Stimulated activated CD4-positive, alpha-beta T cell treated with anti-CD3 and anti-CD28 coated beads, Interleukin-2, amount 100 ng/mL, for 48 hours (primary cell): ENCODE results near the gene AMOTL2.

Experiments used
- DNase-seq, 2 donors: peaks; one replicate each; pipeline ENCODE4 v3.0.0-alpha.2; 2020

Gene AMOTL2

GRCh38 chr3:134351427-134351826 lies 22.8 kb downstream of the AMOTL2 start:
- no peak for DNase-seq

- no peak for DNase-seq
These were observed 23.4 kb downstream of the AMOTL2 start for GRCh38 chr3:134350861-134351311.

GRCh38 chr3:134350266-134350665 lies 24.0 kb downstream of the AMOTL2 start:
- DNase-seq, result no peak

DNA sequence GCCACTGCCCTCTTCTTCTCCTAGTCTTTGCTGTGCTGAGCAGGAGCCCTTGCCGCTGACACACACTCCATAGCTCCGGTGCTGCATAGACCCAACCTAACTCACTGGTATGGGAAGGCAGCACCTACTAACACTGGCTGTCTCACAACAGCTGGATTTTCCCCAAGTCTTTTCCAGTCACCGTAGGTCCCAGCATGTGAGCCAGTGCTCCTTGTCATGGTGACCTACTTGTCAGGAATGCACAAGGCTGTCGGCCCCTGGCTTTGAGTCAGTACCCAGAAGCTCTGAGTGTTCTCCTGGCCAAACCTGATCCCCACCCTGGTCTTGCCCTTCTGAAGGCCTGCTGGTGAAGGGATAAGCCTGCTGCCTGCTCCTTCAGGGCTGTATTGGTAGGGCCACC lies 25.7 kb downstream of the AMOTL2 start:
- DNase-seq, result no peak

DNA sequence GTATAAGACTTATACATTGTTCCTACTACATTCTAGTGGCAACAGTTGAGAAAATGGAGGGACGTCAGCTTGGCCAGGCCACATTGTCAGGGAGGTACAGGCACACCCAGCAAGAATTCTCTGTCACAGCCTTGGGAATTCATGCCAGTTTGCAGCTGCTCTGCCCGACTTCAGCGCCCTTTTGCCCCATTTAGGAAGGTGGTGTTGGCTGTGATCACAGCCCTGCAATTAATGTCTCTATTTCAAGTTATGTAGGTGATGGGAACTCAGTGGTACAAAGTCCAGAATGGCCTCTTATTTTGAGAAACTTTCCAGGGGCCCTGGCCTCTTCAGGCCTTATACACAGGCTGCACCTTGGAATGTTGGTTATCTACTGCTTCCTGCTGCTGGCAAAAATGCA lies 26.7 kb downstream of the AMOTL2 start:
- no peak for DNase-seq

- no peak for DNase-seq
These were observed 27.5 kb downstream of the AMOTL2 start for GRCh38 chr3:134346744-134347143.

DNA sequence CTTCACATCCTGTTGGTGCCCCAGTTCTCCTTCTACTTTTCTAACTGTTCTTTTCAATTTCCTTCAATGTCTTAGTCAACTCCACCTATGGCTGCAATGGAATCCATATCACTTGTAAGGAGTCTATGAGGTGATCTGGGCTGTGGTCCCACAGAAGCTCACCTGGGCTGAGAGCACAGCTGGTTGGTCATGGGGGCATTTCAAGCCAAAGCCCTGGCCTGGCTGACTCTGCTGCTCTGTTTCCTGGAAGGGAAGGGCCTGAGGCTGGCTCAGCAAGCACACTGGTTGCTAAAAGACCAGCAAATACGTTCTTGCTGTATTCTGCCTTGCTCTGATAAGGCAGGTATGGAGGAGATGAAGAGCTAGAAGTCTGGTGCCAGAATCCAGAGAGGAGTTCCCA lies 29.0 kb downstream of the AMOTL2 start:
- DNase-seq, result no peak

GRCh38 chr3:134344560-134344959 lies 29.7 kb downstream of the AMOTL2 start:
- DNase-seq, result no peak

DNA sequence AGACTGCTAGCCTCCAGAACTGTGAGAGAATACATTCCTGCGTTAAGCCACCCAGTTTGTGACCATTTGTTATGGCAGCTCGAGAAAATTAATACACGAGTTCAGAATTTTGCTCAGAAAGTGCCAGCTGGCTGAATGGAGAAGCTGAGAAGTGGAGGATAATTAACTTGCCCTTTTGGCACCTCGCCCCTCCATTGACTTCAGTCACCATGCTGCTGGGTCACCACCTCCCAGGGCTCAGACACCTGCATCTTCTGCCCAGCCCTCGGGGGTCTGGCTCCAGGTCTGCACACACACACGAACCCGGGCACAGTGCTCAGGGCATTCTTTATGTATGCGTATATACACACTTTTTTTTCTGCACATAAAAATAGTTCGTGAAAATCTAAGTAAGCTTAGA lies 32.0 kb downstream of the AMOTL2 start:
- DNase-seq, result no peak

DNA sequence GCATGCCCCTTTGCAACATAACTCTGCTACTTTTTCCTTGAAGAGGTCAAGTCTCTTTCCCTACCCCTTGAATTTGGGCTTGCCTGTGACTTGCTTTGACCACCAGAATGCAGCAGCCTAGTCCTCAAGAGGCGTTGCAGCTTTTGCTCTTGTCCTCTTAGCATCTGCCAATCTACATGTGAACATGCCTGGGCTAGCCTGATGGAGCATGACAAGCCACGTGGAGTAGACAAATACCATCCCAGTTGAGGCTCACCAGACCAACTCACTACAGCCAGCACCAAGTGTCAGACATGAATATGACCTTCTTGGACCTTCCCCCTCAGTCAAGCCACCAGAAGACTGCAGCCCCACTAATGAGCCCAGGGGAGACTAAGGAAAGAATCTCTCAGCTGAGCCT lies 32.9 kb downstream of the AMOTL2 start:
- DNase-seq, result no peak

- DNase-seq, result no peak
These were observed 33.3 kb downstream of the AMOTL2 start for GRCh38 chr3:134340982-134341365.

DNA sequence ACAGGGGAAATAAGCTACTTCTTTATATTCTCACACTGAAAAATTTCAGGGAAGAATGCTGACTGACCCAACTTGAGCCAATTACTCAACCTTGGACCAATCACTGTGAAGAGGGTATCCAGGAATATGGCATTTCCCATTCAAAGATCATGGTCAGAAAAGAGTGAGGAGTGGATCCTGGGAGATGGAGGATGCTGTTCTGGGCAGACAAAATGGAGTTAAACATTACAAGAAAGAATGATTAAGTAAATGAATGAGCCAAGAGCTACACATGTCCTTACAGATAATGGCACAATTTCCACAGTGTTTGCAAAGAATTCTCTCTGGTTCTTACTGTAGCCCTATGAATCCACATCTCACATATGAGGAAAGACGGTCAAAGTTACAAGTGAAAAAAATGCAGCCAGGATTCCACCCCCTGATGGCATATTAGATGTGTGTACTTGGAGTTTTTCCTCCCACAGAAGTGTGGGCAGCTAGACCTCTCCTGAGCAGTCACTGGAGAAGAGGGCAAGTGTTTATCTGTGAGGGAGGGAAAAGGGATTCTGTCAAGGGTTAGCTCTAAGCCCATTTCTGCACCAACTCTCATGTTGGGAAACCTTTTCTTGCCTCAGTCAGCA lies 33.8 kb downstream of the AMOTL2 start:
- DNase-seq, result no peak

- no peak for DNase-seq
These were observed 34.3 kb downstream of the AMOTL2 start for GRCh38 chr3:134339913-134340312.

DNA sequence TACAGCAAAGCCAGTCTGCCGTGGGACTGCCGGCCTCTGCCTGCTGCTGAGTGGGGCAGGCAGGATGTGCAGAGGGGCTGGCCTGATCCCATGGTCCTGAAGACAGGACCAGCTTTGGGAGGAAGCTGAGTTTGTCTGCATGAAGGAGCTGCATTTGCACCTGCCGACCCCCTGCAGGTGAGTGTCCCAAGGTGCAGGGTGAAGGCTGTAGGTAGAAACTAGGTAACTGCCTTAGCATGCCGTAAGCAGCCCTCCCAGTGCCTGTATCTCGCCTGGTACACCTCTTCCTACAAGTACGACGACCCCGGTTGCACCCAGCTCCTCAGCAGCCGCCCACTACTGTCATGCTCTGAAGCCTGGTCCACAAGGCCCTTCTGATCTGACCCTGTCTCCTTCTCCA lies 34.9 kb downstream of the AMOTL2 start:
- DNase-seq, result no peak

DNA sequence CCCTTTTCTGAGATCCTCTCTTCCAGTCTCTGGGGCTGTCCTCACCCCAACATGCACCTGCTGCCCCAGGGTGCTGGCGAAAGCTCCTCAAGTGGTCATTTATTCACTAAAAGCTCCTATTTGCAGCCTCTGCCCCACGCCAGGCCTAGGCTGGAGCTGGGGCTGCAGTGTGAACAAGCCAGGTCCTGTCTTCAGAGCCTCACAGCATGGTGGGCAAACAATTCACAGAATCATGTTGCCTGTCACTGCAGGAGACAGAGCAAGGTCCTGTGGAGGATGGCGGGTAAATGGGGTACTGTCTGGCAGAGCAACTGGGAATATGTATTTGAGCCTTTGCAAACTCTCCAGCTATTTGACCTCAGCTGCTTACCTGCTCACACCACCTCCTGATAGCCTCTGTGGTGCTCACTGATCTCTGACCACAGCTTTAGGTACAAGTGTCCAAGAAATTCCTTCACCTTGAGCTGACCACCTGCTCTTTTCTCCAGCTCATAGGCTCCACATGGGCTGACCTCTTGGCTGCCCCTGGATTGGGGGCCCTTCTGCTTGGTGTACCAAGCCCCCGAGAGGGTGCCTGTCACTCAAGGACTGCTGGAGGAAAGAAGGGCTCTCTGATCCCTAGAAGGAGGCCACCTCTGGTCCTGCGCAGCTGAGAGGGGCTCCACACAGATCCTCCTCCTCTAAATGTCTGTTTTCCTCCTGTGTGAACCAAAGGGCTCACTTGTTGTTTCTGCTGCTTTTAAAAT lies 35.6 kb downstream of the AMOTL2 start:
- no peak for DNase-seq

DNA sequence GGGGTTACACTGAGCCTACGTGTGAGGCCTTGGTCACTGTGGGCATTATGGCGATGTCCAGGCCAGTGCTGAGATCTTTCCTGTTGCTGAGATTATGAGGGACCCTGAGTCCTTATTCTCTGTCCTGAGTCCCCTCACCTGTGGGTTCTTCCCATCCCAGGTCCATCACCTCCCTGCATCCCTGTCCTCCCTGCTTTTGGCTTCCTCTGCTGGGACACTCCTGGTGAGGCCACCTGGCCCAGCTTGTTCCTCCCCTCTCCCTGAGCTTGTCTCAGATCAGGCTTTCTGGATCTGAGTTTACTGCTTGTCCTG lies 36.1 kb downstream of the AMOTL2 start:
- no peak for DNase-seq

DNA sequence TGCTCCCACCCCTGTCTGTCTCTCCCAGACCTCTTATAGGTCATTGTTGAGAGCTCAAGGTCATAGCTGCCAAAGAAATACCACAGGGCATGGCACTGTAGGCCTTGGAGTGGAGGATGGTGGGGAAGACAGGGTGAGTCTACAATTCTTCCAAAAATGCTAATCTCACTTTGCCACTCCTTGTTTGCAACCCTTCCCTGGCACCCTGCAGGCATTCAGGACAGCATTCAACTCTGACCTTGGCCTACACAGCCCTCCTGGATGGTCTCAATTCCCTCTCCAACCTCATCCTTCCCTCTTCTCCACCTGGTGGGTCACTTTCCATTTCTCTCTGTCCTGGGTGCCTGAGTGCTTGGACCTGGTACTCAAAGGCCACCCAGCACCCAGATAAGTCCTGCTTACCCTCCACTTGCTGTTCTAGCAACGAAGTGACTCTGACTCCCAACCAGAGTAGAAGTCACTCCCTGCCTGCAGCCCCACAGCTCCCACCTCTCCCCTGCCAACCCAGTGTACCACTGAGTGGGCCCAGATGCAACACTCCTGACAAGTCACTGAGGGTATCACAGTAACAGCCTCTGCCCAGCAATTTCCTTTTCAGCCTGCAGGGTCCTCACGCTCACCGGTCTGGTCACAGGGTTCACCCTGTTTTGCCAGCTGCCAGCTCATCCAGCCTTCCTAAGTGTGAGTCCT lies 36.6 kb downstream of the AMOTL2 start:
- DNase-seq, result no peak

GRCh38 chr3:134337071-134337482 lies 37.2 kb downstream of the AMOTL2 start:
- DNase-seq, result no peak

- no peak for DNase-seq
These were observed 37.7 kb downstream of the AMOTL2 start for GRCh38 chr3:134336587-134336986.

DNA sequence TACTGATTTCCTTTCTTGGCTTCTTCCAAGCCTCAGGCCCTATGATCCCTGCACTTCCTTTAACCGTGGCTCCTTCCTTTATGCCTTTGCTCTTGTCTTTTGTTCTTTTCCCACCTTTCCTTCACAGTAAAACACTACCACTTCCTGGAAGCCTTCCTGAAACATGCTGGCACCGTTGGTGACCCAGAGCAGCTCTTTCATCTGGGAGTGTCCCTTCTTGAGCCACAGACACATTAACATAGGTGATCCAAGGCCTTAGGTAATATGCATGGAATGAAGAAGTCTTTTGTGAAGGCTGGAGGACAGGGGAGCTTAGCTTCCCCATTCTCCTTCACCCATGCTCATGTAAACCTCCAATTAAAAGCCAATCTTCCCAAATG lies 39.4 kb downstream of the AMOTL2 start:
- no peak for DNase-seq

- DNase-seq, result no peak
These were observed 39.9 kb downstream of the AMOTL2 start for GRCh38 chr3:134334231-134334900.

DNA sequence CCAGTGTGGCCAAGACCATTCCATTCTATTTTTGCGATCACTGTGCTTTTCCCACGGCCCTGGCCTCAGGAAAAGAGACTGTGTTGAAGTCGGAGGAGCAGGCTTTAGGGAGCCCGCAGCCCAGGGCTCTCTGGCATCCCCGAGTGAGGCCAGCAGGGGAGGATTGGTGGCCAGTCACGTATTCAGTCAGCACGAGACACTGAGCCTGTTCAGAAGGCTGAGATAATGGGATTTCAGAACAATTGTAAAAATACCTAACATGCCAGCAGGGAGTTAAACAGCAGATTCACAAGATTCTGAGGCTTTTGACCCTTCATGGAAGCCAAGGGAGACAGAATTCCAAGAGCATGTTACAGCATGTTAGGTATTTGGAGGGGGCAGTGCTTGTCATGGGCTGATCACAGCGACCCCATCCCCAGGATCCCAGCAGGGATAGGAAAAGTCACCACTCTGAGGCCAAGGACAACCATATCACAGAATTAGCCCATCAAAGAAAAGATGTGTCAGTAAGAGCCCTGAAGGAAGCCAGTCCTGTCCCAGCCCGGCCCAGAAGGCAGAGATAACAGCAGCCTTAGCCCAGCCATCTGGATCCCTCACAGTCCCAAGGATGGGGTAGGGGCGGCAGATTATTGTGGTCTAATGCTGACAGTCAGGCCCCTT lies 40.6 kb downstream of the AMOTL2 start:
- DNase-seq, result no peak

DNA sequence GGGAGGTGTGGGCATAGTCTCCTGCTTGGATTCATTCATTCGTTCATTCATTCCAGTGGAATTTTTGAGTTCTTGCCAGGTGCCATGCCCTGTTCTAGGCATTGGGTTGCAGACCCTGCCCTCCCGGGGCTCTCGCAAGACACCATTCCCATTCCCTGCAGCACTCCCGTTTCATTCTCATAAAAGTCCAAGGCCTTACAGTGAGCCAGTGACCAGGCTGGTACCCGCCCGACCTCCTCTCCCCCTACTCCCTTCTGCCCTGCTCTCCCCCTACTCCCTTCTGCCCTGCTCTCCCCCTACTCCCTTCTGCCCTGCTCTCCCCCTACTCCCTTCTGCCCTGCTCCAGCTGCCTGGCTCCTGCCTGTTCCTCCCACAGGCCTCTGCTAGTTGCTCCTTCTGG lies 41.9 kb downstream of the AMOTL2 start:
- DNase-seq, result no peak
